Activated CD4-positive, alpha-beta T cell treated with anti-CD3 and anti-CD28 coated beads, Interleukin-2, Interleukin-6, amounts not matched to agents 100 ng/mL and 50 ng/mL, durations not matched to agents 16 hours and 8 hours (primary cell): ENCODE results near the gene INTS11.

ENCODE experiments used
- DNase-seq: peaks from one replicate; pipeline ENCODE4 v3.0.0-alpha.2; 2020

INTS11 gene

GRCh38 chr1:1343811-1344421, 19.5 kb upstream of the INTS11 start:
- DNase-seq, result no peak

- no peak for DNase-seq
Measured at GRCh38 chr1:1342584-1343115, 18.2 kb upstream of the INTS11 start.

- no peak for DNase-seq
Measured at GRCh38 chr1:1342061-1342562, 17.7 kb upstream of the INTS11 start.

GRCh38 chr1:1341549-1342021, 17.1 kb upstream of the INTS11 start:
- DNase-seq, result no peak

GRCh38 chr1:1340791-1341548, 16.5 kb upstream of the INTS11 start:
- DNase-seq, result no peak

- DNase-seq, result no peak
Measured at GRCh38 chr1:1340185-1340584, 15.7 kb upstream of the INTS11 start.

- DNase-seq, result no peak
Measured at GRCh38 chr1:1338278-1338677, 13.8 kb upstream of the INTS11 start.

- DNase-seq, result peak; percentile 62
Measured at GRCh38 chr1:1337793-1338147, 13.3 kb upstream of the INTS11 start.

DNA sequence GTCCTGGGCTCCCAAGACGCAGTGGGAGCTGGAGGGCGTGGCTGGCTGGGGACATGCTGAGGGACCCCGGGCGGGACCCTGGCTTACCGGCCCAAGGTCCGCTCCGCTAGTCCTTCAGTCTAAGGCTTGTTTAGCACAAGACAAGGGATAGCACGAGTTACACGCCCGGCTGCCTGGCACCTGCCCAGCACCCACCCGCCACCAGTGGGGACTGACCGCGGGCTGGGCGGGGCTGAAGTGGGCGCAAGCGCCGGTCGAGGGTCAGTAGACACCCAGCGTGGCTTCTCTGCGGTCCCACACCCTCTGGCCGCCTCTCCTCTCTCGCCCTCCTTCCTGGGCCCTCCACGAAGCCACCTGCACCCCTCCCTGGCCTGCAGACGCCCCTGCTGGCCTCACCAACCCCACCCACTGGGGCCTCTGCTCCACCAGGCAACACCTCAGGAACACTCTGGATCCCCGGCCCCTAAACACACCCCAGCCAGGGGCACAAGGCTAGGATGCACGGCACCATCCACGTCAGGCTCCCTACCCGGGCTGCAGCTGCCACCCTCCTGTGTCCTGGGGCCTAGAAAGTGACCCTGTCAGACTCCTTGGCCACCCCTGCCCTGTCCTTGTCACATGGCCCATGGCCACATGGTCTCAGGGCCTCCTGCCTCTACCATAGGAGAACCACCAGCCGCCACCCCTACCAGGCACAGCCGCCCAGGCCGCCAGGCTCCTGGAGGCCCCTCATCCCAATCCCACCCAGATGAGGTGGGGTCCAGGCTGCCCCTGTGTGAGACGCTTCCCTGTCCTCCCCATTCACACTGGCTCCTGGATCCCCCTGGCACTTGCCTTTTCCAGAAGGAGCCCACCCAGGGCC, 12.7 kb upstream of the INTS11 start:
- DNase-seq, result no peak

DNA sequence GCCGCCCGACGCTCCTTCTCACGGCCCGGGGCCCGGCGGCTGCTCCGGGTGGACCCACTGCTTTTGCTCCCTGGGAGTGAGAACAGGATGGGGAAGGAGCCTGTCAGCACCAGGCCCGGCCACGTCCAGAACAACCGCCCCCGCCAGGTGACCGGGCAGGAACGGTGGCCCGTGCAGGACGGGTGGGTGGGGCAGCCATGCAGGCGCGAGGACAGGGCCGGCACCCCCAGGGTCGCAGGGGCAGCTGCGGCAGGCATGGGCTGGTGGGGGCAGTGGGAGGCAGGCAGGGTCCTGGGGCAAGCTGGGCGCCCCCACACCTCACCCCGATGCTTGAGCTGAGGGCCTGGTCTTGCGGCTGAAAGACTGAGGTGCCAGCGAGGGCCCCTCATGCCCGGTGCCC, 12.0 kb upstream of the INTS11 start:
- no peak for DNase-seq

GRCh38 chr1:1335792-1336248, 11.4 kb upstream of the INTS11 start:
- no peak for DNase-seq

GRCh38 chr1:1335283-1335682, 10.8 kb upstream of the INTS11 start:
- no peak for DNase-seq

DNA sequence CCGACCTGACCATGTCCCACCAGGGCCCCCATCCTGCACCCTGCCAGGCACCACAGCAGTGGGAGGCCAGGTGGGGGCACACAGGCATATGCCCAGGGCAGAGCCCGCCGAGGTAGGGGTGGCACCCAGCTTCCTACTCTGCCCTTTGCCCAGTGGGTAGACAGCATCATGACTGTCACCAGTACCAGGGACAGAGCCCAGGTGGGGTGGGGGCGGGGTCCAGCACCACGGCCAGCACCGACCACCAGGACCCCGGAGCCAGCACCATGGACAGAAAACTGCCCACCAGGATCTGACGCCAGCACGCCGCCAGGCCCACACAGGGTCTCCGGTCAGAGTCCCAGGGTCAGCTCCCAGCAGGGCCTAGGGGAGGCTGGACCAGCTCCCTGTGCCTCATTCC, 10.4 kb upstream of the INTS11 start:
- DNase-seq, result no peak

DNA sequence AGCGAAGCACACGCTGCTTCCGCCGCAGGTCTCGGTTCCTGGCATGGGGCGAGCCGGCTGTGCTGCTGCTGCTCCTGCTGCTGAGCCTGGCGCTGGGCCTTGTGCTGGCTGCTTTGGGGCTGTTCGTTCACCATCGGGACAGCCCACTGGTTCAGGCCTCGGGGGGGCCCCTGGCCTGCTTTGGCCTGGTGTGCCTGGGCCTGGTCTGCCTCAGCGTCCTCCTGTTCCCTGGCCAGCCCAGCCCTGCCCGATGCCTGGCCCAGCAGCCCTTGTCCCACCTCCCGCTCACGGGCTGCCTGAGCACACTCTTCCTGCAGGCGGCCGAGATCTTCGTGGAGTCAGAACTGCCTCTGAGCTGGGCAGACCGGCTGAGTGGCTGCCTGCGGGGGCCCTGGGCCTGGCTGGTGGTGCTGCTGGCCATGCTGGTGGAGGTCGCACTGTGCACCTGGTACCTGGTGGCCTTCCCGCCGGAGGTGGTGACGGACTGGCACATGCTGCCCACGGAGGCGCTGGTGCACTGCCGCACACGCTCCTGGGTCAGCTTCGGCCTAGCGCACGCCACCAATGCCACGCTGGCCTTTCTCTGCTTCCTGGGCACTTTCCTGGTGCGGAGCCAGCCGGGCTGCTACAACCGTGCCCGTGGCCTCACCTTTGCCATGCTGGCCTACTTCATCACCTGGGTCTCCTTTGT, 9.2 kb upstream of the INTS11 start:
- no peak for DNase-seq

DNA sequence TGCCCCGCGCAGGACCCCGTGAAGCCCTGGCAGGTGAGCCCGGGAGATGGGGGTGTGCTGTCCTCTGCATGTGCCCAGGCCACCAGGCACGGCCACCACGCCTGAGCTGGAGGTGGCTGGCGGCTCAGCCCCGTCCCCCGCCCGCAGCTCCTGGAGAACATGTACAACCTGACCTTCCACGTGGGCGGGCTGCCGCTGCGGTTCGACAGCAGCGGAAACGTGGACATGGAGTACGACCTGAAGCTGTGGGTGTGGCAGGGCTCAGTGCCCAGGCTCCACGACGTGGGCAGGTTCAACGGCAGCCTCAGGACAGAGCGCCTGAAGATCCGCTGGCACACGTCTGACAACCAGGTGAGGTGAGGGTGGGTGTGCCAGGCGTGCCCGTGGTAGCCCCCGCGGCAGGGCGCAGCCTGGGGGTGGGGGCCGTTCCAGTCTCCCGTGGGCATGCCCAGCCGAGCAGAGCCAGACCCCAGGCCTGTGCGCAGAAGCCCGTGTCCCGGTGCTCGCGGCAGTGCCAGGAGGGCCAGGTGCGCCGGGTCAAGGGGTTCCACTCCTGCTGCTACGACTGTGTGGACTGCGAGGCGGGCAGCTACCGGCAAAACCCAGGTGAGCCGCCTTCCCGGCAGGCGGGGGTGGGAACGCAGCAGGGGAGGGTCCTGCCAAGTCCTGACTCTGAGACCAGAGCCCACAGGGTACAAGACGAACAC, 8.5 kb upstream of the INTS11 start:
- no peak for DNase-seq

GRCh38 chr1:1332031-1332755, 7.7 kb upstream of the INTS11 start:
- no peak for DNase-seq

DNA sequence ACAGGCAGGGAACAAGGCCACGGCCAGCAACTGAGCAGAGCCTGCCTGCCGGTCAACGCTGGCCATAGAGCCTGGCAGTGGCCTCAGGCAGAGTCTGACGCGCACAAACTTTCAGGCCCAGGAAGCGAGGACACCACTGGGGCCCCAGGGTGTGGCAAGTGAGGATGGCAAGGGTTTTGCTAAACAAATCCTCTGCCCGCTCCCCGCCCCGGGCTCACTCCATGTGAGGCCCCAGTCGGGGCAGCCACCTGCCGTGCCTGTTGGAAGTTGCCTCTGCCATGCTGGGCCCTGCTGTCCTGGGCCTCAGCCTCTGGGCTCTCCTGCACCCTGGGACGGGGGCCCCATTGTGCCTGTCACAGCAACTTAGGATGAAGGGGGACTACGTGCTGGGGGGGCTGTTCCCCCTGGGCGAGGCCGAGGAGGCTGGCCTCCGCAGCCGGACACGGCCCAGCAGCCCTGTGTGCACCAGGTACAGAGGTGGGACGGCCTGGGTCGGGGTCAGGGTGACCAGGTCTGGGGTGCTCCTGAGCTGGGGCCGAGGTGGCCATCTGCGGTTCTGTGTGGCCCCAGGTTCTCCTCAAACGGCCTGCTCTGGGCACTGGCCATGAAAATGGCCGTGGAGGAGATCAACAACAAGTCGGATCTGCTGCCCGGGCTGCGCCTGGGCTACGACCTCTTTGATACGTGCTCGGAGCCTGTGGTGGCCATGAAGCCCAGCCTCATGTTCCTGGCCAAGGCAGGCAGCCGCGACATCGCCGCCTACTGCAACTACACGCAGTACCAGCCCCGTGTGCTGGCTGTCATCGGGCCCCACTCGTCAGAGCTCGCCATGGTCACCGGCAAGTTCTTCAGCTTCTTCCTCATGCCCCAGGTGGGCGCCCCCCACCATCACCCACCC, 6.9 kb upstream of the INTS11 start, which contains the start of gene TAS1R3:
TSS of gene TAS1R3 (plus strand) at position 213 of the 898 bp plus-strand sequence. CDS start at position 279, 66 bp downstream.
- DNase-seq, result no peak

DNA sequence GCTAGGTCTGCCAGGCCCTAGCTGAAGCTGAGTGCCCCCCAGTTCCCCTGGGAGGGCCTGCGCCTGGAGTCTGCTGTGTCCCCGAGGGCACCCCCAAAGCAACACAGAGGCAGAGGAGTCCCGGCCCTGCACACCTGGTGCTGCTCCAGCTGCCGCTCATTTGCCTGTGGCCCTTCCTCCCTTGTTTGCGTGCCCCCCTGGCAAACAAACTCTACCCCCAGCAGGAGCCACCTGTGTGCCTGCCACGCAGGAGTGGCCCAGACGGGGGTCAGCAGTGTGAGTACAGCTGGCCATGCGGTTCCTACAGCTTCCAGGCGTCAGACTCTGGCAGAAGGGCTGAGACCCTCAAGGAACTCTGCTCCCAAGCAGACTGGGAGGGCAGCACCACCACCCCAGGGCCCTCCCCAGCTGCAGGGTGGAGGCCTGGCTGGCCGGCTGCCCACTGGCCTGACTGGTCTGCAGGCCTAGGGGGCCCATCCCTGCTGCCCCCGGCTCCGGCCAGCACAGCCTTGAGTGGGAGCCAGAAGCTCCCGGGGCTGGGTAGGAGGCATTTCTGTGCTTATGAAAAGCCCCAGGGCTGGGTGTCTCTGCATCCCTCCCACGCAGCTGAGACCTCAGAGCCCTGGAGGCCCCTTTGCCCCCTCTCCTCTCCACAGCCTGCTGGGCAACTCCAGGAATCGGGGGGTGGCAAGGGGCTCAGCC, 6.1 kb upstream of the INTS11 start:
- no peak for DNase-seq
